ENCODE measurements around the gene CNNM1. TPM values are rescaled to one million over a fixed set of nuclear protein-coding genes. Genes with fewer than 3 reads are reported as not detected.

The CNNM1 gene
- total RNA-seq, 1 experiment from 2014 or later: not detected

- peaks cover 39% of the 10 kb centered on the region for H3K36me3 Mint-ChIP-seq (ENCODE audit: insufficient read depth, unreplicated experiment)
- CTCF ChIA-PET: interaction anchor here (0.6 to 3.0 kb wide), 2 partner anchors 11 to 43 kb away, joined by 3 to 16 read pairs; no protein-coding TSS in a partner anchor
- H3K9me3 Mint-ChIP-seq (ENCODE audit: unreplicated experiment): no peaks in the 10 kb centered on the region
- intact Hi-C loops (cut with micrococcal nuclease): no loop called here
- no peak overlapping the region for H3K4me3 Mint-ChIP-seq (ENCODE audit: unreplicated experiment)
- H3K27ac Mint-ChIP-seq (ENCODE audit: low read depth, unreplicated experiment): no peak overlapping the region
- H3K4me1 Mint-ChIP-seq (ENCODE audit: insufficient read depth, unreplicated experiment): peaks cover 14% of the 10 kb centered on the region
- no peaks in the 10 kb centered on the region for H3K27me3 Mint-ChIP-seq (ENCODE audit: insufficient read depth, unreplicated experiment)
- BruUV-seq (replicated peaks): no TSS peak
- POLR2A ChIA-PET: no interaction called here
- no peak for DNase-seq (ENCODE audit: unreplicated experiment)
- TF ChIP-seq CTCF (IDR thresholded peaks at IDR 0.05; ENCODE audit: unreplicated experiment): no peak
These were observed 95.5 kb downstream of the CNNM1 start for GRCh38 chr10:99424656-99425055.

GRCh38 chr10:99425204-99425603 is 96.0 kb downstream of the CNNM1 start:
- peaks cover 17% of the 10 kb centered on the region for H3K4me1 Mint-ChIP-seq (ENCODE audit: insufficient read depth, unreplicated experiment)
- TF ChIP-seq CTCF (IDR thresholded peaks at IDR 0.05; ENCODE audit: unreplicated experiment): no peak
- intact Hi-C loops (cut with micrococcal nuclease): no loop called here
- H3K27ac Mint-ChIP-seq (ENCODE audit: low read depth, unreplicated experiment): no peak overlapping the region
- no peaks in the 10 kb centered on the region for H3K27me3 Mint-ChIP-seq (ENCODE audit: insufficient read depth, unreplicated experiment)
- POLR2A ChIA-PET: no interaction called here
- DNase-seq (ENCODE audit: unreplicated experiment): no peak
- CTCF ChIA-PET: interaction anchor here (0.6 to 3.0 kb wide), 4 partner anchors 11 to 187 kb away, joined by 3 to 16 read pairs (median 3); no protein-coding TSS in a partner anchor
- H3K9me3 Mint-ChIP-seq (ENCODE audit: unreplicated experiment): no peaks in the 10 kb centered on the region
- BruUV-seq (replicated peaks): no TSS peak
- no peak overlapping the region for H3K4me3 Mint-ChIP-seq (ENCODE audit: unreplicated experiment)
- H3K36me3 Mint-ChIP-seq (ENCODE audit: insufficient read depth, unreplicated experiment): peaks cover 39% of the 10 kb centered on the region

- H3K4me1 Mint-ChIP-seq (ENCODE audit: insufficient read depth, unreplicated experiment): peaks cover 17% of the 10 kb centered on the region
- H3K9me3 Mint-ChIP-seq (ENCODE audit: unreplicated experiment): no peaks in the 10 kb centered on the region
- intact Hi-C loops (cut with micrococcal nuclease): no loop called here
- no peak for TF ChIP-seq CTCF (IDR thresholded peaks at IDR 0.05; ENCODE audit: unreplicated experiment)
- peaks cover 26% of the 10 kb centered on the region for H3K36me3 Mint-ChIP-seq (ENCODE audit: insufficient read depth, unreplicated experiment)
- H3K27me3 Mint-ChIP-seq (ENCODE audit: insufficient read depth, unreplicated experiment): no peaks in the 10 kb centered on the region
- no peak overlapping the region for H3K4me3 Mint-ChIP-seq (ENCODE audit: unreplicated experiment)
- no peak overlapping the region for H3K27ac Mint-ChIP-seq (ENCODE audit: low read depth, unreplicated experiment)
- ChIA-PET POLR2A (no interaction called here), CTCF (interaction anchor here (0.6 to 3.0 kb wide), 8 partner anchors 9 to 285 kb away, joined by 3 to 16 read pairs (median 3); no protein-coding TSS in a partner anchor)
- BruUV-seq (replicated peaks): no TSS peak
- DNase-seq (ENCODE audit: unreplicated experiment): no peak
These were observed 97.5 kb downstream of the CNNM1 start for GRCh38 chr10:99426689-99427088.

GRCh38 chr10:99427566-99428190 is 98.5 kb downstream of the CNNM1 start:
- peaks cover 17% of the 10 kb centered on the region for H3K4me1 Mint-ChIP-seq (ENCODE audit: insufficient read depth, unreplicated experiment)
- TF ChIP-seq CTCF (IDR thresholded peaks at IDR 0.05; ENCODE audit: unreplicated experiment): no peak
- H3K27ac Mint-ChIP-seq (ENCODE audit: low read depth, unreplicated experiment): no peak overlapping the region
- no peak for DNase-seq (ENCODE audit: unreplicated experiment)
- no peaks in the 10 kb centered on the region for H3K9me3 Mint-ChIP-seq (ENCODE audit: unreplicated experiment)
- no peak overlapping the region for H3K4me3 Mint-ChIP-seq (ENCODE audit: unreplicated experiment)
- H3K36me3 Mint-ChIP-seq (ENCODE audit: insufficient read depth, unreplicated experiment): peaks cover 19% of the 10 kb centered on the region
- intact Hi-C loops (cut with micrococcal nuclease): no loop called here
- H3K27me3 Mint-ChIP-seq (ENCODE audit: insufficient read depth, unreplicated experiment): no peaks in the 10 kb centered on the region
- no TSS peak for BruUV-seq (replicated peaks)
- POLR2A ChIA-PET: interaction anchor here (0.6 to 9.7 kb wide), 2 partner anchors 163 to 188 kb away, joined by 3 to 283 read pairs; partner anchors contain the start of gene SLC25A28
- CTCF ChIA-PET: interaction anchor here (3.0 to 15.9 kb wide), 2 partner anchors 8 to 186 kb away, joined by 16 to 338 read pairs; partner anchors contain the start of gene SLC25A28
